HG02973 (cell line): Measurements from ENCODE around the gene IARS1.
A peak's percentile ranks its signal among the peaks of the same experiment; 100 is the strongest.

Experiments used
- ATAC-seq: cut with Tn5 transposase; IDR thresholded peaks from one replicate; pipeline ENCODE4 v1.9.1; 2021; ENCODE audit warnings: moderate library complexity; ENCODE audit not compliant: unreplicated experiment

The IARS1 gene

GRCh38 chr9:92293452-92294296, at the start of gene IARS1:
Gene IARS1 (minus strand): TSS chr9:92293697. CDS start chr9:92289419, 4,278 bp downstream.
- peak; percentile 92 for ATAC-seq

GRCh38 chr9:92342825-92343488, 49.5 kb upstream of the IARS1 start:
- ATAC-seq: no peak

- ATAC-seq: no peak
These were observed 48.1 kb upstream of the IARS1 start for GRCh38 chr9:92341578-92341977.

- ATAC-seq: no peak
These were observed 39.8 kb upstream of the IARS1 start for GRCh38 chr9:92333282-92333634.

- no peak for ATAC-seq
These were observed 39.2 kb upstream of the IARS1 start for GRCh38 chr9:92332577-92333281.

GRCh38 chr9:92328225-92328624, 34.7 kb upstream of the IARS1 start:
- ATAC-seq: no peak

- no peak for ATAC-seq
These were observed 33.9 kb upstream of the IARS1 start for GRCh38 chr9:92327283-92327850.

GRCh38 chr9:92325991-92326500, 32.5 kb upstream of the IARS1 start:
- peak; percentile 6 for ATAC-seq

GRCh38 chr9:92325269-92325990, 31.9 kb upstream of the IARS1 start, which contains the start of the genes CENPP and NOL8:
Gene CENPP (plus strand): TSS chr9:92325953.
Gene NOL8 (minus strand): TSS chr9:92325350. CDS start chr9:92324161, 1,189 bp downstream.
- peak; percentile 88 for ATAC-seq

GRCh38 chr9:92324889-92325268, 31.4 kb upstream of the IARS1 start:
- ATAC-seq: no peak

- ATAC-seq: no peak
These were observed 30.9 kb upstream of the IARS1 start for GRCh38 chr9:92324431-92324830.

GRCh38 chr9:92315456-92315855, 22.0 kb upstream of the IARS1 start:
- ATAC-seq: no peak

- ATAC-seq: no peak
These were observed 20.1 kb upstream of the IARS1 start for GRCh38 chr9:92313624-92314012.

GRCh38 chr9:92312887-92313623, 19.6 kb upstream of the IARS1 start:
- ATAC-seq: no peak

- ATAC-seq: no peak
These were observed 17.1 kb upstream of the IARS1 start for GRCh38 chr9:92310562-92310961.

GRCh38 chr9:92308893-92309292, 15.4 kb upstream of the IARS1 start:
- ATAC-seq: no peak

- ATAC-seq: no peak
These were observed 7.4 kb upstream of the IARS1 start for GRCh38 chr9:92300936-92301335.

GRCh38 chr9:92299116-92299515, 5.6 kb upstream of the IARS1 start:
- no peak for ATAC-seq

- ATAC-seq: no peak
These were observed 4.5 kb upstream of the IARS1 start for GRCh38 chr9:92298036-92298435.

GRCh38 chr9:92297611-92298010, 4.1 kb upstream of the IARS1 start:
- ATAC-seq: no peak
